ENCODE measurements around the gene SKIL.

Gene SKIL

DNA sequence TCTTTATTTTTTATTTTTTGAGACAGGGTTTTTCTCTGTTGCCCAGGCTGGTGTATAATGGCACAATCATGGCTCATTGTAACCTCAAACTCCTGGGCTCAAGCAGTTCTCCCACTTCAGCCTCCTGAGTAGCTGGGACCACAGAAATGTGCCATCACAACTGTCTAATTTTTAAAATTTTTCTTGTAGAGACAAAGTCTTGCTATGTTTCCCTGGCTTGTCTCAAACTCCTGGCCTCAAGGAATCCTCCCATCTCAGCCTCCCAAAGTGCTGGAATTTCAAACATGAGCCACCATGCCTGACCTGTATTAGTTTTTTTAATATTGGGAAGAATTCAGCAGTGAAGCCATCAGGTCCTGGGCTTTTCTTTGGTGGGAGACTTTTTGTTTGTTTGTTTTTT, 47.6 kb downstream of the SKIL start:
- no peak for DNase-seq (ENCODE audit: low read depth)

DNA sequence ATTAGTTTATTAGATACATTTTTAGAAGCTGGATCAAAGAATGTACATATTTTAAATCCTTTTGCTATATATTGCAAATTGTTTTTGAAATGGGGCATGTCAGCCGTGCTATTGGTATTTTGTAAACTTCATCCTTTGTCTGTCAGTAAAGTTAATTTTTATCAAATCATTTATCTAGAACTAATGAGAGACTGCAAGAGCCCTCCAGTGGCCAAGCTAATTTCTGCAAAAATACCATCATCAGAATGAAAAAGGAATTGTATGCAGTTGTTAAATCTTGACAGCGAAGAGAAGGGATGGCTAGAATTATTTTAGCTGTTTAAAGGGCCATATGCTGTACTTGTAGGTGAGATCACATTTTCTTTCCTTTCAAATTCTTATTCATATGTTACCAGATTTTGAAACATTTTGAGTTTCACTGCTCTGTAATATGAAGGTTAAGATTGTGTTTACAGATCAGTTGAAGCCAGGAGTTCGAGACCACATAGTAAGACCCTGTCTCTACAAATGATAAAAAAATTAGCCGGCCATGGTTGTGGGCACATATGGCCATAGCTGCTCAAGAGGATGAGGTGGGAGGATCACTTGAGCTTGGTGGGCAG, 53.0 kb downstream of the SKIL start:
- no peak for DNase-seq (ENCODE audit: low read depth)

GRCh38 chr3:170413291-170413690, 55.8 kb downstream of the SKIL start:
- DNase-seq (ENCODE audit: low read depth) = no peak

DNA sequence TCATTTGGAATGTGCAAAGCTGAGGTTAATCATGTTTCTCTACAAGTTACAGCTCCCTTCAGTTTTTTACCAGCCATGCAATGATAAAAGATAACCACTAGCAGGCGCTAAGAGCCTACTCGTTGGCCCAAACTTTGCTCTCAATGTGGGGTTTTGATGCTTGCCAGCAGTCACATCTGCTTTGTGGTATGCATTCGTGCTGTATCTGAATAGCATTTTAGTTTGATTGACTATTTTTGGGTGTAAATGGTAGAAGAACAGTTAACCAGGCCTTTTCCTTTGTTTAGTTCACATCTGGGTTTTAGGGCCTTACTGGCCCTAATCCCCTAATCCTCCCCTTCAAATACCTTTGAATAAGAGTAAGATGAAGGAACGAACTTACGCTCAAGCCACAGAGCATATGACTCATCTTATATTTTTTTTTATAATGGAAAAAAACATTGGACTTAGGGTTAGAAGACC, 56.7 kb downstream of the SKIL start:
- no peak for DNase-seq (ENCODE audit: low read depth)

GRCh38 chr3:170417090-170417489, 59.6 kb downstream of the SKIL start:
- DNase-seq (ENCODE audit: low read depth) = no peak

DNA sequence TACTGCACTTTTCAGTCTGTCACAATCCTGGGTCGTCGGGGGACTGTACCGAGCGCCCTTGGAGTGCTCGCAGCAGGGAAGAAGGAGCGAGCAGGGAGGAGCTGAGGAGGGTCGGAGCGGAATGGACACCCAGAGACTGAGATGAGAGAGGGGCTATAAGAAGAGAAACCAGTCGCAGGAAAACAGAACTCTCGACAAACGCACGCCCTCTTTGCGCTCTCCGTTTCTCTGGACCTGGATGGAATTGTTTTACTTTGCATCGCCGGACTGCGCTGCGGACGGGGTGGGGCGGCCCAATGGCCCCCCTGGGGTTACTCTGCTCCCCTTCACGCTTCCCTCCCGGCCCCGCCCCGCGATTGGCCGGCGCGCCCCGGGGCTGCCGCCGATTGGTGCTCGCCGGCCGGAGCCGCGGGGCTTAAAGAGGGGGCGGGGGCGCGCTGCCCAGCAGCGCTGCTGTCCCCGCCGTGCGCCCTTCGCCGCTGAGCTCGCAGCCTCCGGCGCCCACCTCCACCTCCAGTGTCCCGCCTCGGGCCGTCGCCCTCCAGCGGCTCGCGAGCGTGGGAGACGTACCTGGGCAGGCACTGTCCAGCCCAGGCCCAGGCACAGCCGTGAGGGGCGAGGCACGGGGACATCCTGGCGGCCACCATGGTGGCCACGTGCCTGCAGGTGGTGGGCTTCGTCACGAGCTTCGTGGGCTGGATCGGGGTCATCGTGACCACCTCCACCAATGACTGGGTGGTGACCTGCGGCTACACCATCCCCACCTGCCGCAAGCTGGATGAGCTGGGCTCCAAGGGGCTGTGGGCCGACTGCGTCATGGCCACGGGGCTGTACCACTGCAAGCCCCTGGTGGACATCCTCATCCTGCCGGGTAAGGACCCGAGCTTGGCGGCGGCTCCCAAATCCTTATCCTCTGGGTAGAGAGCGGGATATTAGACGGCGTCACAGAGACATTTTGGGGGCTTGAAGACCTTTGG, 61.2 kb downstream of the SKIL start, which contains the start of gene CLDN11:
Gene CLDN11 (plus strand): TSS at position 447 of the 977 bp plus-strand sequence. CDS start 199 bp downstream, at position 646.
- DNase-seq (ENCODE audit: low read depth) = no peak

DNA sequence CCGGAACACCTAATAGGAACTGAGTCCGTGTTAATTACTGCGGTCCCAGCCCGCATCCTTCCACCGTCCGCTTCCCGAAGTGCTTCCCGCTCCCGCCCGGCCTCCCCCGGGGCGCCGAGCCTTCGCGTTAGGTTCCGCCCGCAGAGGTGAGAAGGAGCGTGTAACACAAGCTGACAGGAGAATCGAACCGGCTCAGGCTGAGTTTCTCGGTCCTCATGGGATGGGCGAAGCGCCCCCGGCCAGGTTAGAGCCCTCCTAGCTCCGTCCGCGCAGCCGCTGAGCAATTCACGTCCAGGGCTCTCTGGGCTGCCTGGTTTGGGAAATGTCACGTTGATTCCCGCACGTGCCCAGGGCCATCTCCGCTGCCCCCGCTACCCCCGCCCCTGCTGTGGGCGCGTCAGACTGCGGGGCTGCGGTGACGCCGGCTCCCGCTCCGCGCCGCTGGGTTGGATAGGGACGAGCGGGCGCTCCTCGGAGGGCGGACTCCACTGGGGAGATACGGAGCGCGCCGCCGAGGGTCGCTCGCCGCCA, 62.1 kb downstream of the SKIL start:
- DNase-seq (ENCODE audit: low read depth) = no peak

DNA sequence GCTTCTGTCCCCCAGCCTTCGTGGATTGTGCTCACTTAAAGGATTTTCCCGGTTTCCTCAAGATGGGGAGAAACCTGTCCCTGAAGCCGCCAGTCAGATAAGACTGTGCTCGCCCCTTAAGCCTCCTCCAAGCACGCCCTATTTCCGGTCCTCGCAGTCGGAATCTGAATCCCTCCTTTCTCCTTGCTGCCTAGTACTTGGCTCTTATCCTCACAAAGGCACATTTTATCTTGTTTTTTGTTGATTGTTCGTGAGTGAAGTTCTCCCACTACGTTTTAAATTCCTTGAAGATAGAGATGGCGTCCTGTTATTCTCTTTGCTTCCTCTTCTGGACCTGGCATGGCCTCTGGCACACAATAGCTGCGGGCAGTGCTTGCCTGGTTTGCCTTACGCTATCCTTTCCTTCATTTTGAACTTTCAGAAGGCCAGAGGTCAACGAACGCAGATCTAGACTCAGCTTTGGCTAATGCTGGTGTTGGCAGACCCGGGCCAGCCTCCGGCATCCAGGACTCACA, 62.8 kb downstream of the SKIL start:
- DNase-seq (ENCODE audit: low read depth) = no peak

DNA sequence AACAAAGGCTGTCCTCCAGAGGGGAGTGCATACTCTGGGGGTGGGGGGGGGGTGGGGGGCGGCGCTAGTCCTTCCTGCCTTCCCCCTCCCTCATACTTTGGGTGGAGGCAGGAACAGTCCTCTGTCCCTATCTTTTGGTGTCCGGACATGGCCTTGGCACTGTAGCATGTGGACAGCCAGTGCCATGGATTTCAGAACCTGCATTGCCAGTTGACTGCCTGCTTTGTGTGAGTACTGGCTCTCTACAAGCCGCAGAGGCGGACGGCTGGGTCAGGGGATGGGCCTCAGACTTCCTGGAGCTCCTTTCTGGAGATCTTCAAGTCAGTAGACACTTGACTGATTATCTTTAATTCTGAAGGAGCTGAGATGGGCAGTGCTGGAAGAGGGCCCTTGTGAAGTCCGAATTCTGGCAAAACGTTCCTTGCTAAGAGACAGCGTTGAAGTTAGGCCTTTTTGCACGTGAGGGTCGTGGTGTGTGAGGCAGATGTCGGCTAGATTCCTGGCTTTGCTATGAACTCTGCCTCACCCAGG, 63.7 kb downstream of the SKIL start:
- no peak for DNase-seq (ENCODE audit: low read depth)

DNA sequence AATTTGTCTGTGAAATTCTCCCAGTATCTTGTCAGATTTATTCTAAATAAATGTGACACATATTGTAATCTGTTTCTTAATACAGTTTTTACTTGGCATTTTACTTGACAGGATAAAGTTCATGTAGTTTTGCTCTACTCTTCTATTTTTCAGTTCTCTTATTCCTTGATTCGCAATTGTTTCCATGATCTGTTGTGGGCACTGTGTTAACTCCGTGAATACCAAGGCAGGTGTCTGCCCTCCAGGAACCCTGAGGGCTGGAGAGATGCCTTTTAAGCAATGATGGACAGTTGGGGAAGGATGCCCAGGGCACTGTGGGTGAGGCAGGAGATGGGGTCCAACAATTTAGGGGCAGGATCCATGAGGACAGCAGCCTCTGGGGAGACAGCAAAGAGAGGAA, 64.2 kb downstream of the SKIL start:
- no peak for DNase-seq (ENCODE audit: low read depth)

- DNase-seq (ENCODE audit: low read depth) = no peak
Measured at GRCh38 chr3:170423001-170423615, 65.6 kb downstream of the SKIL start.

GRCh38 chr3:170424879-170425278, 67.4 kb downstream of the SKIL start:
- no peak for DNase-seq (ENCODE audit: low read depth)

GRCh38 chr3:170425491-170426239, 68.2 kb downstream of the SKIL start:
- no peak for DNase-seq (ENCODE audit: low read depth)

GRCh38 chr3:170426240-170426797, 68.8 kb downstream of the SKIL start:
- no peak for DNase-seq (ENCODE audit: low read depth)

DNA sequence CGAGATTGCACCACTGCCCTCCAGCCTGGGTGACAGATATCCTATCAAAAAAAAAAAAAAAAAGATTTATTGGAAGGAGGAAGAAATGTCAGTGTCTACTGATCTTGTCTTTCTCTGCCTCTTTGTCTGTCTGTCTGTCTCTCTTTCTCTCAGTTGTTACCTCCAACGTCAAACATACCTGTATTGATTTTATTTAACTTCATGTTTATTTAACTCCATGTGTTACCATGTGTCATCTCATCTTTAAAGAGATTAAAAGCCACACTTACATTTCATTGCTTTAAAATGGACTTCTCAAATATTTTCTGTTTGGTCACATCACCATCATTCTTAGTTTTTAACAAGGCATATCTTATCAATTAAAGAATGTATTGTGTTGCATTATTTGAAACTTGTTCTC, 70.6 kb downstream of the SKIL start:
- no peak for DNase-seq (ENCODE audit: low read depth)

GRCh38 chr3:170429050-170429449, 71.5 kb downstream of the SKIL start:
- DNase-seq (ENCODE audit: low read depth) = no peak

DNA sequence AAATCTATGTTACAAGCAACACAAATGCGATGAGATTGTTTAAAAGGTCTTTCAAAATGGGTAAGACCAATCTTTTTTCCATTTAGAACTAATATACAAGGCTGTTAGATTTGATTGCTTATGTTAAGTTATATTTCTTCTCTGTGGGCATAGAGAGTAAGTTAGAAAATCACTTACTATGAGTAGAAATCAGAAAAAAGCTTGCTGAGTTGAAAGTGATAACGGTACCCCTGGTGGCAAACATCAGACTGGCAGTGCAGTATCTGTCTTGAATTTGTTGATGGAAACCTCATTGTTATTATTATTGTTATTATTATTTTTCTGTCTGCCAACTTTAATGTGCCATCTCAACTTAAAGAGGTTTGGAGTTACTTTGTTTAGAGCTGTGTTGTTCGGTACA, 73.5 kb downstream of the SKIL start:
- DNase-seq (ENCODE audit: low read depth) = no peak

- DNase-seq (ENCODE audit: low read depth) = no peak
Measured at GRCh38 chr3:170432416-170432815, 74.9 kb downstream of the SKIL start.

DNA sequence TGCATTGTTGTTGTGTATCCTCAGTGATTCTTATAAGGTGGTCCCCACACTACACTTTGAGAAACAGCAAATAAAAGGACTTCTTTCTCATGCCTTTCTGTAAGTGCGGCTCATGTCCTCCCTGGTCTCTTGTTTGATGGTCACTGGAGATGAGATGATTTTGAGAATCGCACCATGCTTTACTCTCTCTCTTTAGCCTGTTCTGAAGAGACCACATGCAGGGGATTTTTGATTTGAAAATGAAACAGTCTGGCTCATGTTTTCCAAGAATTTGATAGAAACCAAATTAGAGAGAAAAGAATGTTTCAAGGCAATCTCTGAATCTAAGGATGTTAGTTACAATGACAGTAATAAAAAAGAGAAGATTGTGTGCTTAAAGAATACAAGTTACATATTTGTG, 79.2 kb downstream of the SKIL start:
- DNase-seq (ENCODE audit: low read depth) = no peak

GRCh38 chr3:170437176-170437575, 79.7 kb downstream of the SKIL start:
- no peak for DNase-seq (ENCODE audit: low read depth)

All from activated gamma-delta T cell treated with anti-CD3 and anti-CD28 coated beads, Interleukin-2, amount 50 U/mL, for 16 hours (primary cell).